ENCODE results near the gene NEUROD6. TPM values are rescaled to one million over a fixed set of nuclear protein-coding genes. Genes with fewer than 3 reads are reported as not detected.

The NEUROD6 gene
- total RNA-seq, 2 donors from 2014 or later, result not detected

DNA sequence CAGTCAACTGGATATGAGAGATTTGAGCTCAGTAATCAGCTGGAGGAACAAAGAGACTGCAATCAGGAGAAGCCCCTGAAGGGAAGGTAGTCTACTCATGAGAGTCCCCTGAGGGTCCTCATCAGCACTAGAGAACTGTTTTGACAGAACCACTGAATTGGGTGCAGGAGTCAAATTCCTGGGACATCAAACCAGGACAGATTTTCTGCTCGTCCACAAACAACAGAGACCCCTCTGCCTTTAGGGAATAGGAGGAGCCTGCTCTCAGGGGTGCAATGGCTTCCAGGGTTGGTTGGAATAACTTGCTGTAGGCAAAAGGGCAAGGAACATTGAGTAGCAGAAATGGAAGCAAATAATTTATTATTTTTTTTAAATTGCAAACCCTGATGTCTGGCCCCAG lies 21.9 kb upstream of the NEUROD6 start:
- H3K36me3 ChIP-seq, result no peaks in the 10 kb centered on the region
- H3K4me1 ChIP-seq (ENCODE audit: control insufficient read depth in 1 of 2, low read depth in 2 of 2), result no peaks in the 10 kb centered on the region
- H3K27ac ChIP-seq, result no peak overlapping the region
- H3K4me3 ChIP-seq, result no peak overlapping the region
- TF ChIP-seq, protein P1, sequence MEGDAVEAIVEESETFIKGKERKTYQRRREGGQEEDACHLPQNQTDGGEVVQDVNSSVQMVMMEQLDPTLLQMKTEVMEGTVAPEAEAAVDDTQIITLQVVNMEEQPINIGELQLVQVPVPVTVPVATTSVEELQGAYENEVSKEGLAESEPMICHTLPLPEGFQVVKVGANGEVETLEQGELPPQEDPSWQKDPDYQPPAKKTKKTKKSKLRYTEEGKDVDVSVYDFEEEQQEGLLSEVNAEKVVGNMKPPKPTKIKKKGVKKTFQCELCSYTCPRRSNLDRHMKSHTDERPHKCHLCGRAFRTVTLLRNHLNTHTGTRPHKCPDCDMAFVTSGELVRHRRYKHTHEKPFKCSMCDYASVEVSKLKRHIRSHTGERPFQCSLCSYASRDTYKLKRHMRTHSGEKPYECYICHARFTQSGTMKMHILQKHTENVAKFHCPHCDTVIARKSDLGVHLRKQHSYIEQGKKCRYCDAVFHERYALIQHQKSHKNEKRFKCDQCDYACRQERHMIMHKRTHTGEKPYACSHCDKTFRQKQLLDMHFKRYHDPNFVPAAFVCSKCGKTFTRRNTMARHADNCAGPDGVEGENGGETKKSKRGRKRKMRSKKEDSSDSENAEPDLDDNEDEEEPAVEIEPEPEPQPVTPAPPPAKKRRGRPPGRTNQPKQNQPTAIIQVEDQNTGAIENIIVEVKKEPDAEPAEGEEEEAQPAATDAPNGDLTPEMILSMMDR (IDR thresholded peaks at IDR 0.05), result no peak
- no peaks in the 10 kb centered on the region for H3K27me3 ChIP-seq (replicated peaks; ENCODE audit: insufficient read depth)
- DNase-seq (ENCODE audit: low spot score) (no peak), ATAC-seq (ENCODE audit: insufficient number of reproducible peaks, low FRiP score, low read depth) (no peak)
- no peaks in the 10 kb centered on the region for H3K9me3 ChIP-seq

DNA sequence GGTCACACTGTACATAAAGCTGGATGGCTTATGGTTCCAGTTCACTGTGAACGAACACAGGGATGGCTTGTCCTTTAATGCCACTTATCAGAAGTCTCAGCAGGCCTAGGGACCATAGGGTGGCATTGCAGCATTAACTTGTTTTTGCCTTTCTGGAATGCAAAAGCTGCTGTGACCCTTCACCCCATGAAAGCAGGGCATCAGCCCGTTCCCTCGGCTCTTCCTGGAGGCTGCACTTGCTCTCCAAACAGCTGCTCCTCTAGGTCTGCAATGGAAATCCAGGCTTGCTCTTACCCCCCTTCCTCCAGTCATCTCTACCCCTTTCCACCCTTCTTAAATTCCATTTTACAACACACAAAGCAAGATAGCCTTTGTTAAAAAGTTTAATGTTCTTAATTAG lies 17.9 kb upstream of the NEUROD6 start:
- no peaks in the 10 kb centered on the region for H3K4me1 ChIP-seq (ENCODE audit: control insufficient read depth in 1 of 2, low read depth in 2 of 2)
- DNase-seq (ENCODE audit: low spot score) (no peak), ATAC-seq (ENCODE audit: insufficient number of reproducible peaks, low FRiP score, low read depth) (no peak)
- H3K36me3 ChIP-seq, result no peaks in the 10 kb centered on the region
- no peaks in the 10 kb centered on the region for H3K9me3 ChIP-seq
- H3K27ac ChIP-seq, result no peak overlapping the region
- TF ChIP-seq, protein P1 (IDR thresholded peaks at IDR 0.05), result no peak
- no peak overlapping the region for H3K4me3 ChIP-seq
- no peaks in the 10 kb centered on the region for H3K27me3 ChIP-seq (replicated peaks; ENCODE audit: insufficient read depth)

DNA sequence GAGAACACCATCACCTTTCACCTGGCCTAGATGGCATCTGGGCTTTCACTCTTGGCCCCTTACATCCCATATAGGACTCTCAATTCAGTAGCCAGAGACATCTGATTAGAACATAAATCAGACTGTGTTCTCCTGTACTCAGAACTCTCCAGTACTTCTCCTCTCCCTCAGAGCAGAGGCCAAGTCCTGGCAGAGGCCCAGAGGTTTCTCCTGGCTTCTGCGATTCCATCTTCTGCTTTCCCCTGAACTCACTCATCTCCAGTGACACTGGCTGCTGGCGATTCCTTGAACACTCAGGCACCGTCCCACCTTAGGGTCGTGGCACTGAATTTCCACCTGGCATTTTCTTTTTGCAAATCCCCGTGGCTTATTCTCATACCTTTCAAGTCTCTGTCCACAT lies 4.9 kb upstream of the NEUROD6 start:
- no peaks in the 10 kb centered on the region for H3K27me3 ChIP-seq (replicated peaks; ENCODE audit: insufficient read depth)
- no peak overlapping the region for H3K4me3 ChIP-seq
- DNase-seq (ENCODE audit: low spot score) (no peak), ATAC-seq (ENCODE audit: insufficient number of reproducible peaks, low FRiP score, low read depth) (no peak)
- TF ChIP-seq, protein P1 (IDR thresholded peaks at IDR 0.05), result no peak
- H3K4me1 ChIP-seq (ENCODE audit: control insufficient read depth in 1 of 2, low read depth in 2 of 2), result no peaks in the 10 kb centered on the region
- no peaks in the 10 kb centered on the region for H3K9me3 ChIP-seq
- no peaks in the 10 kb centered on the region for H3K36me3 ChIP-seq
- H3K27ac ChIP-seq, result no peak overlapping the region

DNA sequence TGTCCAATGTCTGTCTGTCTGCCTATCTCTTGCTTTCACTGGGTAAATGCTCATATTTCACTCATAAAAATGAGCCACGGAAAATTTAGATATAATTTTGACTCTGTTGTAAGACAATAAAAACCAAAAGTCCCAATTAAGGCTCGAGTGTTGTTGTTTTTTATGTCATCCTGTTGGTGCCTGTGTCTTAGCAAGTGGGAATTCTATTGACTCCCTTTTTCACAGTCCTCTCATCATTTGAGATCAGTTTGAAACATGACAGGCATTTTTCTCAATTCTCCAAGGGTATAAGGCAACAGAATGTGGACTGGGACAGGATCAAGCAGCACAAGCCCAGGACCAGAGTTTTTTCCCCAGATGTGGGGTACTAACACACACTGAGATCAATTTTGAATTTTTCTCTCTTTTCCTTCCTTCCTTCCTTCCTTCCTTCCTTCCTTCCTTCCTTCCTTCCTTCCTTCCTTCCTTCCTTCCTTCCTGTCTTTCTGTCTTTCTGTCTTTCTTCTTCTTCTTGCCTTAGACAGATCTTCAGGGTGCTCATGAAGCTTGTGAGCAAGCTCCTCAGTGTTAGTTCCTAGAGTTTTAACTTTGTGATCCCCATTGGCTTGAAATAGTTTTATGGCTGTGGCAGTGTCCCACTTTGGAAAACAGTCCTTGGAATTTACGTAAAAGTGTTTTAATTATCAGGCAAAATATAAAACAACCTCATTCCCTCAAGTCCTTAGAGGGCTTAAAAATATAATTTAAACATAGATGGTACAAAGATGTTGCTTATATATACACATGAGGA lies 3.2 kb upstream of the NEUROD6 start:
- no peaks in the 10 kb centered on the region for H3K27me3 ChIP-seq (replicated peaks; ENCODE audit: insufficient read depth)
- H3K27ac ChIP-seq, result no peak overlapping the region
- TF ChIP-seq, protein P1 (IDR thresholded peaks at IDR 0.05), result no peak
- H3K36me3 ChIP-seq, result no peaks in the 10 kb centered on the region
- no peak for ATAC-seq (ENCODE audit: insufficient number of reproducible peaks, low FRiP score, low read depth)
- no peak overlapping the region for H3K4me3 ChIP-seq
- H3K4me1 ChIP-seq (ENCODE audit: control insufficient read depth in 1 of 2, low read depth in 2 of 2), result no peaks in the 10 kb centered on the region
- no peak for DNase-seq (ENCODE audit: low spot score)
- H3K9me3 ChIP-seq, result no peaks in the 10 kb centered on the region

DNA sequence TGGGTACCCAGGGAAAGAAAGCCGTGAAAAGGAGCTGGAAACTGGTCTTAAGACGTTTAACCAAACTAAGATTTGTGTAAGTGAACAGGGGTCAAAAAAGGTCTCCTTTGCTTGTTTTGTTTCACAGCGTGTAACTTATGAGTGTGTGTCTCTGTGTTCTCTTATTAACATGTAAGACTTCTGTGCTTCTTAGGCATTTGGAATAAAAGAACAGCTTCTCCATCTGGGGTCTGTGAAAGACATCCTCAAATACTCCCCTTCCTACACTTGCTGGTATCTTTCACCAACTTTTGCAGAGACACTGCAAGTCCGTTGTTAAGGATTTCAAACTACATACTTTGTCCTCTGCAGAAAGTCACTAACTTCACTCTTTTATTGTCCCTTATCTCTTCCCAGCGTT lies 615 bp upstream of the NEUROD6 start:
- DNase-seq (ENCODE audit: low spot score) (no peak), ATAC-seq (ENCODE audit: insufficient number of reproducible peaks, low FRiP score, low read depth) (no peak)
- Histone ChIP-seq H3K4me3 (no peak overlapping the region), H3K27ac (no peak overlapping the region), H3K9me3 (no peaks in the 10 kb centered on the region), H3K27me3 (replicated peaks; ENCODE audit: insufficient read depth) (no peaks in the 10 kb centered on the region), H3K4me1 (ENCODE audit: control insufficient read depth in 1 of 2, low read depth in 2 of 2) (no peaks in the 10 kb centered on the region), H3K36me3 (no peaks in the 10 kb centered on the region)
- TF ChIP-seq, protein P1 (IDR thresholded peaks at IDR 0.05), result no peak
